HTR-8/SVneo (cell line): ENCODE measurements around the gene ZSCAN2.
"Not testable (repeated sequence)": the region's sequence is repeated elsewhere in the genome, so short reads cannot be mapped to it uniquely, and the experiment has no call there.

Source experiments
- DNase-seq: peaks from one replicate; pipeline ENCODE4 v3.0.0; 2011; ENCODE audit warnings: low spot score, mixed read lengths; ENCODE audit not compliant: insufficient read length
- FAIRE-seq: peaks from 2 replicates; lab custom pipeline; 2011; peaks lifted over from hg19 to GRCh38; lab: Jason Lieb, UNC

ZSCAN2 gene

DNA sequence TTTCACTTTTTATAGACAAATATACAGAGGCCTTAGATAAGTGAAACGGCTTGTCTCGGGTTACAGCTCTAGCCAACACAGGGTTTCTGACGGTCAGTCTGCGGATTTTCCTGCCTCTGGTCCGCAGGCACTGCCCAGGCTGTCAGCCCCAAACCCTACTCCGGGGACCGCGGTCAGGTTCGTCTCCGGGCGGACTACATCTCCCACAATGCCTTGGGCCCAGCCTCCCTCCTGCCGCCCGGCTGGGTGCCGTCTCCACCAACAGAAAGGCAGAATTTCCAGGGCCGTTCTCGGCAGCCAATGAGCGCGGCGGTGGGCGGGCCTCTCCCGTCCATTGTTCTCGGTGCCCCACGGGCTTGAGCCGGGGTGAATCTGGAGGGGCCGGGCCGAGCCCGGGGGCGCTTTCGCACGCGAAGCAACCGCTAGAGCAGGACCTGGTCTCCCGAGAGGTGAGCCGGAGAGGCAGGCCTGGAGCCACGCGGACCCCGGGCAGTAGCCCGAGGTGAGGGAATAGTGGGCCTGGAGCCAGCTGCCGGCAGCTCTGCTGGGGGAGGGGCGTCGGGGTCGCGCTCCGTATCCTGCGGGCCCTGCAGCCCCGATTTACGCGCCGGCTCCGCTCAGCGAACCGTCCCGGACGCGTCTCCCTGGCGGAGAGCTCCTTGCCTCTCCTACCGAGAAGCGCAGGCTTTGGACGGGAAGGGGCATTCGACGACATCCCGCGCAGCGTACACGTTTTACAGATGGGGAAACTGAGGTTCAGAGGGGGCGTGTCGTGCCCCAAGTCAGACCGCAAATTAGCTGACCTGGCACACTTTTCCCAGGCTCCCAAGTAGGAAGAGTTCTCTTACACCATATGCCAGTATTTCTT is at the start of gene ZSCAN2:
Gene ZSCAN2 (plus strand): TSS at position 323 of the 868 bp plus-strand sequence. CDS start 2,919 bp downstream, outside the sequence.
- FAIRE-seq (peak; percentile 54), DNase-seq (peak; percentile 94)

DNA sequence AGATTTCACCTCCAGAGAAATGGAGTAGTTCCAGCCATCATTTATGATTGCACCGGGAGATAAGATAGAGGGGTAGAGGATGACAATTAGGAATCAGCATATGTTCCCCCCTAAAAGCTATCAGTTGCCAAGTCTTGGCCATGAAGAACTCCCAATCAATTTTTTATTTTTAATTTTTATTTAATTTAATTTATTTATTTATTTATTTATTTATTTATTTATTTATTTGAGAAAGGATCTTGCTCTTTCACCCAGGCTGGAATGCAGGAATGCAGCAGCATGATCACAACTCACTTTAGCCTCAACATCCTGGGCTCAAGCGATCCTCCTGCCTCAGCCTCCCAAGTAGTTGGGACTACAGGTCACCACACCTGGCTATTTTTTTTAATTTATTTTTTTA is 49.2 kb upstream of the ZSCAN2 start:
- not testable (repeated sequence) for DNase-seq, FAIRE-seq

DNA sequence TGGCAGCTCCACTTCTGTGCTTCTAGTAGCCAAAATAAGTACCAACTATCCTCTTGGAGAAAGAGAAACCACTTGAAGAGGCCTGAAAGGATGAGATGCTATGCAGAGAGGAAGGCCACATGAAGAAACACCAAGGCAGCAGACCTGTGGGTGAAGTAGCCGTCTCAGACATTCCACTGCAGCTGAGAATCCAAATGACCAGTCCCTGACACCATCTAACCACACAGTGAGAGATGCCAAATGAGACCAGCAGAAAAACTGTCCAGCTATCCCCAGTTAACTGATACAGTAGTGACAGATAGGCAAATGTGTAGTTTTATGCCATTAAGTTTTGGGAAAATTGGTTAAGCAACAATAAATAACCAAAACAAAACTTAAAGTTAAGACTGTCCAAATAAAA is 47.9 kb upstream of the ZSCAN2 start:
- DNase-seq = no peak
- no peak for FAIRE-seq

DNA sequence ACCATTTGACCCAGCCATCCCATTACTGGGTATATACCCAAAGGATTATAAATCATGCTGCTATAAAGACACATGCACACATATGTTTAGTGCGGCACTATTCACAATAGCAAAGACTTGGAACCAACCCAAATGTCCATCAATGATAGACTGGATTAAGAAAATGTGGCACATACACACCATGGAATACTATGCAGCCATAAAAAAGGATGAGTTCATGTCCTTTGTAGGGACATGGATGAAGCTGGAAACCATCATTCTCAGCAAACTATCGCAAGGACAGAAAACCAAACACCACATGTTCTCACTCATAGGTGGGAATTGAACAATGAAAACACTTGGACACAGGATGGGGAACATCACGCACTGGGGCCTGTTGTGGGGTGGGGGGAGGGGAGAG is 44.1 kb upstream of the ZSCAN2 start:
- not testable (repeated sequence) for DNase-seq, FAIRE-seq

DNA sequence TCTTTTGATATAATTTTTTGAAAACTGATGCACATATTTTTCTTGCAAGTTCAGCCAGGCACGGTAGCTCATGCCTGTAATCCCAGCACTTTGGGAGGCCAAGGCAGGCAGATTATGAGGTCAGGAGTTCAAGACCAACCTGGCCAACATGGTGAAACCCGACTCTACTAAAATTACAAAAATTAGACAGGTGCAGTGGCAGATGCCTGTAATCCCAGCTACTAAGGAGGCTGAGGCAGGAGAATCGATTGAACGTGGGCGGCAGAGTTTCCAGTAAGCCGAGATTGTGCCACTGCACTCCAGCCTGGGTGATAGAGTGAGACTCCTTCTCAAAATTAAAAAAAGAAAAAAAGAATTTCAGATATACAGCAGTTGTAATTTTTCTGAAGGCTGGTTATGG is 32.8 kb upstream of the ZSCAN2 start:
- not testable (repeated sequence) for DNase-seq, FAIRE-seq

DNA sequence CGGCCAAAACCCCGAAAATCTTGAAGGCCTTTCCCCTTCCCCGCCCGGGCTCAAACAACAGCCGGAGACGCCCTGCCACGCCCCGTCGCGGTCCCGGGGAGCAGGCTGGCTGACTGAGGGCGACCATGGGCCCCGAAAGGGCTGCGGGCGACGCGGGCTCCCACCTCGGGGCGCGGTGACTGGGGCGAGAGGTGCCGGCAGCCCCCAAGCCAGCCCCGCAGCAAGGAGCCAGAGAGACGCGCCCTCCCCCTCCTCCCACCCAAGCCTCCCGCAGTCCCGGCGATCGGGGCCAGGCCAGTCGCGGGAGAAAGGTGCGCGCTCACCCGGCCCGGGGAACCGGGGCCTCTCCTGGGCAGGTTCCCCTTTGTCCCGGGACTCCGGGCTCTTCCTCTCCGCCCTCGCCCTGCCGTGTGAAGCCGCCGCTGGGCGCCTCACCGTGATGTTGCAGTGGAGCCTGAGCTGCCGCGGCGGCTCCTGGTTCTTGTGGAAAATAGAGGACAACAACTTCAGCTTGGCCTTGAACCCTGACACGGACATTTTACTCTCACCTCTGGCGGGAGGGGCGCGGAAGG is 30.6 kb upstream of the ZSCAN2 start:
- DNase-seq (peak; percentile 2), FAIRE-seq (no peak)

DNA sequence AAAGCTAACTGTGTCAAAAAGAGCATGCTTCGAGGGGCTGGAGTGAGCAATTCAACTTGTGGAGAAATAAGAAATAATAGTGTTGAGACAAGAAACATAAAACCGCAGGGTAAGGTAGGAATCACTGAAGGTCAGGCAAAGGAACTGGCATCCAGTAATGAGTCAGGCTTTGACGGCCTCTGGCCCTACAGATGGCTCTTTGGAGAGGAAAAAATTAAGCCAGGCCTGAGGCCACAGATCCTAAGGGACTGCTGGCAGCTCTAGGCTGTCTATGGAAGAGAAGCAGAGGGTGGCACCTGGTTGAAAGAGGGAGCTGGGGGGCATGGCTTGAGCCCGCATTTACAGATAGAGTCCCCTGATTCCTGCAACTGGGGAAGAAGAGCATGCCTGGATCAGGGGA is 28.6 kb upstream of the ZSCAN2 start:
- FAIRE-seq = no peak

DNA sequence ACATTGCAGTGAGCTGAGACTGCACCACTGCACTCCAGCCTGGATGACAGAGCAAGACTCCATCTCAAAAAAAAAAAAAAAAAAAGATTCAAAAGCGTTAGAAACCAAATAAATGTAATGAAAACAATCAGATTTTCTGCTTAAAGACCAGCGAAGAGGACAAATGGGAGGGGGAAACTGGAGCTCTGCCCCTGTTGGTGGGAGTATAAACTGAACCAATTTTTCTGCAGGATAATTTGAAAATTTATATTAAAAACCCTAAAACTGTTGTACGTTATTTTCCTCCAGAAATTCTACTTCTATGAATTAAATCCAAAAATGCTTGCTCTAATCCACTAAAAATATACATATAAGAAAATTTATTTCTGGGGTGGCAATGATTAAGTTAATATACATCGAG is 25.3 kb upstream of the ZSCAN2 start:
- DNase-seq (no peak), FAIRE-seq (no peak)

More for the DNA sequence above, 28.6 kb upstream of the ZSCAN2 start:
- no peak for DNase-seq

DNA sequence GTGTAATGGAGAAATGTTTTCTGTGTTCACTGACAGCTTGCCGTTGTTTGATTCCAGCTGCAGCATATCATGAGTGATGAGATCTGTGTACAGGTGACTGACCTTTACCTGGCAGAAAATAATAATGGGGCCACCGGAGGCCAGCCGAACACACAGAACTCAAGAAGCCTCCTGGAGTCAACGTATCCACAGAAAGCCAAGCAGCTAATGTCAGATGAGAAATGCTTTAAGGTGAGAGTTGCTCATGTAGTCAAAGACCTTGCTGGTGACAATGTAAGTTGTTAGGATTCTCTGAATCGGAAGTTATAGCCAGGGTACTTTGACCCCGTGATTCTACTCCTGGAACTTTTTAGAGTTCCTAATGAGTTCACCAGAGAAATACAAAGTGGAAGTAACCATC is 22.9 kb upstream of the ZSCAN2 start:
- DNase-seq, FAIRE-seq: not testable (repeated sequence)

DNA sequence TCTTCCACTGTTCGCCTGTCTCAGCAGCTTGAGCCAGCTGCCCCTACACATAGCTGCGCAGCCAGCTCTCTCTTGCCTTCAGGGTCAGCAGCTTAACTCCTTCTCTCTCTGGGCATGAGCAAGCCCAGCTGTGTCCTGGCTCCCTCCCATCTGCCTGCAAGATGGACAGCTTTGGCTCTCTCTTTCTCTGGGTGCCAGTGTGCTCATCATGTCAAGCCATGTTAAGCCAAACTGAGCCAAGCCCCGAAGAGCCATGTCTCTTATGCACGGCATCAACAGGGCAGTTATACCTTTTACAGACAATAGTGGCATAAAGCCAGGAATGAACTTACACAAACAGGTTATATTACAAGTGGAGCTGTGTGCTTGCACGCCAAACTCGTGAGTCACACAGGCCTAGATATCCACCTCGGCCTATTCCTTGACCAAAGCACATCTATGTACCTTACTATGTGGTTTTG is 21.5 kb upstream of the ZSCAN2 start:
- FAIRE-seq = peak; percentile 86
- DNase-seq = not testable (repeated sequence)

DNA sequence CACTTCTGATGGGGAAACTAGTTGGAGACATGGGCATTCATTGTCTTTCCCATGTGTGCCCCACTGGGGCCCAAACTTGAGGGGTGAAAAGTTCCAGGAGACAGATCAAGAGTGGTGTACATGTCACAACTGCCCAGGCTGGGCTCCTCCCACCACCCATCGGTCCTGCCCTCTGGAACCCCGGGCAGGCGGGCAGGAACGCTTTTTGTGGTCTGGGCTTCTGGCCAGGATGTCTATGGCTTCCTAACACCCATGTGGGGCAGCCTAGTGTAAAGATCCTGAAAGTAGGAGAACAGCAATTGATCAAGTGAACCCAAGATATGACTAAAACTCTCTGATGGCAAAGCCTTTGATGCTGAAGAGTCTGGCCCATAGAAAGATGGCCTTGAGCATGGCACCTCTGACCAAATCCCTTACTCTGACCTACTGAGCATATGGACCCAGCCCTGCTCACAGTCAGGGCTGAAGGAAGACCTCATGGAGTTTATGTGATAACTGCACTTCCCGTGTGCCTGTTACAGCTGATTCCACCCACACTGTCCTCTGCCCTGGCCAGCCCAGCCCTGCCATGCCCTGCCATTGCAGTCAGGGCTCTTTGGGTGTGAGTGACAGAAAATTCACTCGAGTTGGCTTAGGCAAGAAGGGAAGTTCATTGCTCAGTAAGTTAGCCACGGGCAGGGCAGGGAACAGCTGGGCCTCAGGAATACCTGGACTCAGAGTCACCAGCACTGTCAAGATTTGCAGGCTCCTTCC is 19.0 kb upstream of the ZSCAN2 start:
- not testable (repeated sequence) for FAIRE-seq, DNase-seq

DNA sequence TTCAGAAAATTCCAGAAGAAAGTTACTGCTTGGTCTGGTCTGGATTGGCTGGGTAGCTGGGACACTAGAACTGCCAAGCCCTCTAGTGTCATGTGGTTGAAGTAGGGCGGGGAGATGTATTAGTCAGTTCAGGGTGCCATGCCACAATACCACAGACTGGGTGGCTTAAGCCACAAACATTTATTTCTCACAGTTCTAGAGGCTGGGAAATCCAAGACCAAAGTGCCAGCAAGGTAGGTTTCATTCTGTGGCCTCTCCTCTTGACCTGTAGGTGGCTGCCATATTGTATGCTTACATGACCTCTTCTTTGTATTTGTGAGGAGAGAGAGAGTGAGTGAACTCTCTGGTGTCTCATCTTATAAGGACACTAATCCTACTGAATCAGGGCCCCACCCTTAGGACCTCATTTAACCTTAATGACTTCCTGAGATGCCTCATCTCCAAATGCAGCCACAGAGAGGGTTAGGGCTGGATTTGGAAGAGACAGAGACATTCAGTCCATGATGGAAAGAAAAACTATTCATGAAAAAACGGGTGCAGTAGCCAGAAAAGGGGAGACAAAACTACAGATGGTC is 18.1 kb upstream of the ZSCAN2 start:
- FAIRE-seq = no peak
- no peak for DNase-seq

DNA sequence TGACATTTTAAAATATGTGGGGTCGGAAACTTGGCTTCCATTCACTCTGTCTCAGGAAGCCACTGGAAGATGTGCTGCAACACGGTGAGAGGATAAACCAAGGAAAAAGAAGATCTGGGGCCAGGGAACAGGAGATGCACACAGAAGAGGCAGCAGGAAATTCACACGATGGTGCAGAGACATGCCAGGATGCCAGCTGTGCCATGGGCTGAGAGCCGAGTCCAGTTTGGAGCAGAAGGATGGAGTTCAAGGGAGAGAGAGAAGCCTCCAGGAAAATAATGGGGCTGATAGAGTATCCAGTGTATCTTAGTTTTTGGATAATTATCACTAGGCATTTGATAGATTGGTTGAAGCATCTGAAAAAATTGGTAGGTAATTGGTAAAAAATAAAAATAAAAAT is 16.9 kb upstream of the ZSCAN2 start:
- not testable (repeated sequence) for FAIRE-seq, DNase-seq

DNA sequence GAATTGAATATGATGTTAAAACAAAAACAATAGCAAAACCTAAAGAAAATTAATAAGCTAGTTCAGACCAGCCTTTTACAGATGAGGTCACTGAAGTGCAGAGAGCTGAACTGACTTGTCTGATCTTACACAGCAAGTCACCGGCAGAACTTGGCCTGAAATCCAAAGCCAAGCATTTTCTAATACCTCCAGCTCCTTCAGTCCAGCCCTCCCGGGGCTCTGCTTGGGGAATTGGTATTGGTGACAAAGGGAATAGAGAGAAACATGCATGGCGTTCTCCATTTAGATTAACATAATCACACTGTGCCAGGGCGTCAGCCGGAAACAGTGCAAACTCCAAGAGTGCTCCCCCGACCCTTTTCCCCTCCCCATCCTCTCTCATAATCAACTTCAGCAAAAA is 14.1 kb upstream of the ZSCAN2 start:
- DNase-seq (no peak), FAIRE-seq (no peak)

DNA sequence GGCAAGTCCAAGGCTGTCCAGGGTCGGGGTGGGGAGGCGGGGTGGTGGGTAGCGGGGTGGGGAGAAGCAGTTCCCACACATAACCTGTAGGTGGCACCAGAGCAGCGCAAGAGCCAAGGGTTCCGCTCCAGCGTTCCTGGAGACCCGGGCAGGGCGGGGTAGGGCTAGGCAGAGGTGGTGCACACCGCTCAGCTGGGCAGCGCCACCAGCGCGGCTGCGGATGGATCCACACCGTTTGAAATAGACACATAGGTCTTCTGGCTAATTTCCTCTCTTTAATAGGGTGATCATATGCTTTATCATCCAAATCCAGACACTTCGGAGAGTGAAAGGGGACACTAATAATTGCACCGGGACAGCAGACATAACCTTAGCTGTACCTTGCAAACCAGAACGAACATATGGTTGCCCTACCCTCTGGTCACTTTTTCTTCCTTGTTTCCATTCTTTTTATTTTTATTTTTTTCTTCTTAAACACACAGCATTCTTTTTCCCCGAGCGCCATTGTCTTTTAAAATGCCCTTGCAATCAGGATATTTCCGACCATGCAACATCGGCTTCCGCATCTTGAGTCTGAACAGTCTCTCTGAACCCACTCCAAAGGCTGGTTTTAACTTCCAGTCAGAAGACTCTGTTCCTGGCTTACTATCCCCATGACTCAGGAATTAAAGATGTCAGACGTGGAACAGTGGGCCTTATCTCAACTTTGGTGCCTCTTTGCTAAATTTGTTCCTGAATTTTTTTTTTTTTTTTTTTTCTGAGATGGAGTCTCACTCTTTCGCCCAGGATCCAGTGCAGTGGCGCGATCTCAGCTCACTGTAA is 12.5 kb upstream of the ZSCAN2 start:
- peak; percentile 87 for DNase-seq
- FAIRE-seq = no peak

DNA sequence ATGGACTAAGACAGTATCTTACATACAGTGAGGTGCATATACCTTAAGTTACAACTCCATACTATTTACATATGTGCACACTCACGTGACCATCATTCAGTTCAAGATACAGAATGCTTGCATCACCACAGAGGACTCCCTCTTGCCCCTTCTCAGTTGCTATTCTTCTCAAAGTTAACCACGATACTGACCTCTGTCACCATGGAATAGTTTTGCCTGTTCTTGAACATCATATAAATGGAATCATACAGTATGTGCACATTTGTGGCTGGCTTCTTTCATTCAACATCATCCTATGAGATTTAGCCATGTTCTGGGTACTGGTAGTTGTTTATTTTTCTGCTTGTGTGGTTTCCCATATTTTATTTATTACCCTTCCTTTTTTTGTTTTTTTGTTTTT is 10.4 kb upstream of the ZSCAN2 start:
- FAIRE-seq (no peak), DNase-seq (no peak)

DNA sequence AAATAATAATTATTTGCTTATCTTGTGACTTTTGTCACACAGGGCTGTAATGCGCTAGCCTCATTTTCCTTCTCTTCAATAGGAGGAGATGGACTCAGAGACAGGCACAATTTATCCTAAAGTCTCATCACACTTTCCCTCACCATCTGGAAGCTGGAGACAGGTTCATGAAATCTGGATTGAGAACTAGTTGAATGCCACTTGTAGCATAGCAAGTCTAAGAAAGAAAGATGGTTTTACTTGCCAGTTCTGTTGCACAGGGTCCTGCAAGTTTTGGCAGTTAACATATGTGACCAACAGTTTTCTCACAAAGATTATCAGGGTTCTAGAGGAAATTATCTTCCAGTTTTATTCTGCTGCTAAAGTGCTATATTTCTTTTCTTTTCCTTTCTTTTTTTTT is 9.0 kb upstream of the ZSCAN2 start:
- no peak for FAIRE-seq
- no peak for DNase-seq

DNA sequence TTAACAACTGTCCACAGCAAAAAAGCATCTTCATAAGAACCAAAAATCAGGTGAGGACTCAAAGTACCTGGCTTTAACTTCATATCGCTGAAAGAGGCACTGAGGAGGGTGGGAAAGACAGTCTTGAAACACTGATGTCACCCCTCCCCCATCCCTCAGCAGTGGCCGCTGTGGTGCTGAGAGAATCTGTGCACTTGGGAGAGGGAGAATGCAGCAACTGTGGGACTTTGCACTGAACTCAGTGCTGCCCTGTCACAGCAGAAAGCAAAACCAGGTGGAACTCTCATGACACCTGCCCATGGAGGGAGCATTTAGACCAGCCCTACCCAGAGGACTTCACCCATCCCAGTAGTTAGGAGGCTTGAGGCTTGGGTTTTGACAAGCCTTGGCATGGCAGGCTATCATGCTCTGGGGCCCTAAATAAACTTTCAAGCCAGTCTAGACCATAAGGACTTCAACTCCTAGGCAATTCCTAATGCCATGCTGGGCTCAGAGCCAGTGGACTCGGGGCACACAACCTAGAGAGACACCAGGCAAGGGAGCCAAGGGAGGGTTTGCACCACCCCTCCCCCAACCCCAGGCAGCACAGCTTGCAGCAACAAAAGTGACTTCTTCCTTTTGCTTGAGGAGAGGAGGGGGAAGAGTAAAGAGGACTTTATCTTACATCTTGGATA is 6.1 kb upstream of the ZSCAN2 start:
- FAIRE-seq = no peak

DNA sequence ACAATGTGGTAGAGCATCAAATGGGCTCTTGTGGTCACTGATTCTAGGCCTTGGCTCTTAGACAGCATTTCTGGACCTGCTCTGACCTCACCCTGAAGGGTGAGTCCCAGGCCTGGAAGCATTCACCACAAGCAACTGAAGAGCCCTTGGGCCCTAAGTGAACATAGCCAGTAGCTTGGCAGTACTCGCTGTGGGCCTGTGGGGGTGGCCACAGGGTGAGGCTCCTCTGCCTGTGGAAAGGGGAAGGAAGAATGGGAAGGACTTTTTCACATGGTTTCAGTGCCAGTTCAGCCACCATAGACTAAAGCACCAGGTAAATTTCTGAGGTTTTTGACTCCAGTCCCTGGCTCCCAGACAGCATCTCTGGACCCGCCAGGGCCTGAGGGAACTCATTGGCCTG is 5.1 kb upstream of the ZSCAN2 start:
- no peak for DNase-seq
- no peak for FAIRE-seq

More for the DNA sequence above, 6.1 kb upstream of the ZSCAN2 start:
- no peak for DNase-seq
